ENCODE measurements around the gene CYBC1. TPM values are rescaled to one million over a fixed set of nuclear protein-coding genes. Genes with fewer than 3 reads are reported as not detected.
A peak's percentile ranks its signal among the peaks of the same experiment; 100 is the strongest.

Gene CYBC1
- total RNA-seq, 3 donors from 2014 or later (not counting 1 experiment from before 2014, with no cell fraction given) = 168 to 219 (median 192) TPM

- H3K4me3 Mint-ChIP-seq = peak overlapping the region; percentile 38
- no peaks in the 10 kb centered on the region for H3K9me3 Mint-ChIP-seq
- TF ChIP-seq CTCF (IDR thresholded peaks at IDR 0.05) = peak; percentile 68
- Histone ChIP-seq H3K36me3 (ENCODE audit: control insufficient read depth, insufficient read depth, low read length) (peaks cover 11% of the 10 kb centered on the region), H3K4me3 (ENCODE audit: low read length) (no peak overlapping the region), H3K27me3 (ENCODE audit: control insufficient read depth, insufficient read depth, low read length) (no peaks in the 10 kb centered on the region), H3K27ac (ENCODE audit: low read length) (no peak overlapping the region), H3K4me1 (ENCODE audit: control insufficient read depth, insufficient read depth, low read length) (peaks cover 25% of the 10 kb centered on the region), H3K9me3 (ENCODE audit: control insufficient read depth, insufficient read depth, low read length) (no peaks in the 10 kb centered on the region)
- H3K27ac Mint-ChIP-seq = peak overlapping the region; percentile 10 to 12
- H3K4me1 Mint-ChIP-seq = peaks cover 34 to 48% of the 10 kb centered on the region in 2 donors
- H3K27me3 Mint-ChIP-seq (ENCODE audit: low read depth in 2 of 2) = no peaks in the 10 kb centered on the region
- peaks cover 16% of the 10 kb centered on the region for H3K36me3 Mint-ChIP-seq
- WGBS (ENCODE audit: insufficient coverage) = 91% methylated on average over 24 of the region's 25 CpGs
- ATAC-seq = peak in 2 of 3 donors; percentile 57 to 77
- peak; percentile 44 to 79 for DNase-seq
- intact Hi-C loops (cut with micrococcal nuclease) = no loop called here
Observed at GRCh38 chr17:82424001-82424862, 26.3 kb downstream of the CYBC1 start.

GRCh38 chr17:82419540-82419939, 31.0 kb downstream of the CYBC1 start:
- intact Hi-C loops (cut with micrococcal nuclease) = loop anchor here (2.0 to 10.0 kb wide), 3 partner anchors 39 to 175 kb away; partner anchors contain the start of gene NARF
- Mint-ChIP-seq H3K27ac (peak overlapping the region; percentile 84 to 92), H3K4me1 (peaks cover 32 to 33% of the 10 kb centered on the region in 2 donors), H3K27me3 (ENCODE audit: low read depth in 2 of 2) (no peaks in the 10 kb centered on the region), H3K4me3 (peak overlapping the region; percentile 92), H3K9me3 (no peaks in the 10 kb centered on the region), H3K36me3 (peaks cover 16% of the 10 kb centered on the region)
- 26% methylated on average over 2 of the region's 2 CpGs for WGBS (ENCODE audit: insufficient coverage)
- Histone ChIP-seq H3K4me1 (ENCODE audit: control insufficient read depth, insufficient read depth, low read length) (peaks cover 23% of the 10 kb centered on the region), H3K36me3 (ENCODE audit: control insufficient read depth, insufficient read depth, low read length) (peaks cover 14% of the 10 kb centered on the region), H3K27me3 (ENCODE audit: control insufficient read depth, insufficient read depth, low read length) (no peaks in the 10 kb centered on the region), H3K4me3 (ENCODE audit: low read length) (peak overlapping the region; percentile 84), H3K27ac (ENCODE audit: low read length) (peak overlapping the region; percentile 72), H3K9me3 (ENCODE audit: control insufficient read depth, insufficient read depth, low read length) (no peaks in the 10 kb centered on the region)
- ATAC-seq = no peak
- TF ChIP-seq CTCF (IDR thresholded peaks at IDR 0.05) = no peak
- peak in 1 of 2 donors; percentile 45 for DNase-seq

GRCh38 chr17:82418001-82418986, 32.3 kb downstream of the CYBC1 start, which contains the start of the genes HEXD and OGFOD3:
HEXD (plus strand) TSS chr17:82418347; CDS start chr17:82419800, 1,453 bp downstream.
OGFOD3 (minus strand) TSS chr17:82418586; CDS start chr17:82418485, 101 bp downstream.
- Mint-ChIP-seq H3K4me1 (peaks cover 32 to 36% of the 10 kb centered on the region in 2 donors), H3K4me3 (peak within 1 kb of the TSS; percentile 92), H3K9me3 (no peaks in the 10 kb centered on the region), H3K36me3 (peaks cover 16% of the 10 kb centered on the region), H3K27me3 (ENCODE audit: low read depth in 2 of 2) (no peaks in the 10 kb centered on the region), H3K27ac (peak within 1 kb of the TSS; percentile 84 to 92)
- Histone ChIP-seq H3K4me1 (ENCODE audit: control insufficient read depth, insufficient read depth, low read length) (peaks cover 21% of the 10 kb centered on the region), H3K27me3 (ENCODE audit: control insufficient read depth, insufficient read depth, low read length) (no peaks in the 10 kb centered on the region), H3K4me3 (ENCODE audit: low read length) (peak within 1 kb of the TSS; percentile 84), H3K9me3 (ENCODE audit: control insufficient read depth, insufficient read depth, low read length) (no peaks in the 10 kb centered on the region), H3K36me3 (ENCODE audit: control insufficient read depth, insufficient read depth, low read length) (peaks cover 12% of the 10 kb centered on the region), H3K27ac (ENCODE audit: low read length) (peak within 1 kb of the TSS; percentile 72)
- DNase-seq = peak; percentile 89 to 94
- intact Hi-C loops (cut with micrococcal nuclease) = loop anchor here (1.0 to 10.0 kb wide), 4 partner anchors 32 to 173 kb away; partner anchors contain the start of genes CYBC1 and NARF
- peak; percentile 86 to 95 (median 87) for ATAC-seq
- no peak for TF ChIP-seq CTCF (IDR thresholded peaks at IDR 0.05)
- 2% methylated on average over 97 of the region's 108 CpGs for WGBS (ENCODE audit: insufficient coverage)
